BE2C (cell line): ENCODE results near the gene CS.
A peak's percentile ranks its signal among the peaks of the same experiment; 100 is the strongest.
"Not testable (repeated sequence)": the region's sequence is repeated elsewhere in the genome, so short reads cannot be mapped to it uniquely, and the experiment has no call there.

Experiments
- DNase-seq: peaks from one replicate; pipeline ENCODE4 v3.0.0-alpha.2; 2020
- H3K27me3 ChIP-seq: fragments of 250-450 bp; sonication (Bioruptor Pico); 2 replicates; pipeline ENCODE4 v1.5.1; 2020; ENCODE audit warnings: mild to moderate bottlenecking
- H3K36me3 ChIP-seq: fragments of 250-450 bp; sonication (Bioruptor Pico); 2 replicates; pipeline ENCODE4 v1.5.1; 2020; ENCODE audit warnings: mild to moderate bottlenecking
- H3K4me1 ChIP-seq: fragments of 250-450 bp; sonication (Bioruptor Pico); 2 replicates; pipeline ENCODE4 v1.5.1; 2020
- H3K4me3 ChIP-seq: 2 replicates; pipeline ENCODE4 v1.5.1; 2011; ENCODE audit warnings: low read depth, low read length
- H3K9me3 ChIP-seq: fragments of 250-450 bp; sonication (Bioruptor Pico); 2 replicates; pipeline ENCODE4 v1.5.1; 2020
- CTCF ChIP-seq: IDR thresholded peaks from 2 replicates; pipeline ENCODE4 v1.5.1; 2012; ENCODE audit warnings: mild to moderate bottlenecking, low read depth, low read length

The CS gene

GRCh38 chr12:56338308-56339157, 38.4 kb upstream of the CS start, which contains the start of gene IL23A:
TSS of gene IL23A (plus strand) at chr12:56338884. CDS start at chr12:56339045, 161 bp downstream.
- no peaks in the 10 kb centered on the region for H3K4me1 ChIP-seq
- no peaks in the 10 kb centered on the region for H3K9me3 ChIP-seq
- TF ChIP-seq CTCF, result no peak
- H3K27me3 ChIP-seq, result no peaks in the 10 kb centered on the region
- H3K4me3 ChIP-seq, result no peak within 1 kb of the TSS
- DNase-seq, result no peak
- H3K36me3 ChIP-seq, result no peaks in the 10 kb centered on the region

- DNase-seq, result no peak
- TF ChIP-seq CTCF, result no peak
- H3K4me1 ChIP-seq, result no peaks in the 10 kb centered on the region
- H3K4me3 ChIP-seq, result no peak overlapping the region
- no peaks in the 10 kb centered on the region for H3K36me3 ChIP-seq
- H3K27me3 ChIP-seq, result no peaks in the 10 kb centered on the region
- no peaks in the 10 kb centered on the region for H3K9me3 ChIP-seq
Measured at GRCh38 chr12:56337753-56338251, 37.7 kb upstream of the CS start.

- Histone ChIP-seq H3K9me3 (no peaks in the 10 kb centered on the region), H3K27me3 (no peaks in the 10 kb centered on the region), H3K4me3 (no peak overlapping the region), H3K36me3 (no peaks in the 10 kb centered on the region), H3K4me1 (no peaks in the 10 kb centered on the region)
- no peak for DNase-seq
- no peak for TF ChIP-seq CTCF
Measured at GRCh38 chr12:56336361-56337167, 36.4 kb upstream of the CS start.

- not testable (repeated sequence) for H3K9me3 ChIP-seq, DNase-seq, H3K4me3 ChIP-seq, H3K27me3 ChIP-seq, H3K4me1 ChIP-seq, H3K36me3 ChIP-seq
Measured at GRCh38 chr12:56335527-56335926, 35.4 kb upstream of the CS start.

- Histone ChIP-seq H3K4me3 (peak overlapping the region; percentile 73), H3K27me3 (no peaks in the 10 kb centered on the region), H3K36me3 (no peaks in the 10 kb centered on the region), H3K4me1 (no peaks in the 10 kb centered on the region), H3K9me3 (no peaks in the 10 kb centered on the region)
- TF ChIP-seq CTCF, result no peak
- DNase-seq, result no peak
Measured at GRCh38 chr12:56334490-56334793, 34.3 kb upstream of the CS start.

- no peaks in the 10 kb centered on the region for H3K4me1 ChIP-seq
- TF ChIP-seq CTCF, result peak; percentile 82
Measured at GRCh38 chr12:56333679-56334489, 33.8 kb upstream of the CS start, which contains the start of gene PAN2. TSS of gene PAN2 (minus strand) at chr12:56334000. CDS start at chr12:56333094, 906 bp downstream.

More at GRCh38 chr12:56333679-56334489, 33.8 kb upstream of the CS start, which contains the start of gene PAN2:
- Histone ChIP-seq H3K36me3 (no peaks in the 10 kb centered on the region), H3K4me3 (peak within 1 kb of the TSS; percentile 73), H3K27me3 (no peaks in the 10 kb centered on the region), H3K9me3 (no peaks in the 10 kb centered on the region)
- peak; percentile 95 for DNase-seq
